Myocyte (in vitro differentiated cells): ENCODE measurements around the gene IQSEC1. TPM values are rescaled to one million over a fixed set of nuclear protein-coding genes. Genes with fewer than 3 reads are reported as not detected.

ENCODE experiments used
- total RNA-seq: library from RNA; depleted of rRNA; stranded (reverse); fragments of >200 nt; gene quantifications from 2 replicates; pipeline ENCODE4 v1.2.3, GENCODE V29; 2014

The IQSEC1 gene
- total RNA-seq, 1 donor from 2014 or later: 15.6 TPM

Other genes with a start within 250 kb of the IQSEC1 start
- gene RPL32, start 231.9 kb downstream of the IQSEC1 start, total RNA-seq: 456 and 1,124 TPM in 2 replicates